Measurements from ENCODE around the gene BUD31. TPM values are rescaled to one million over a fixed set of nuclear protein-coding genes. Genes with fewer than 3 reads are reported as not detected.

The BUD31 gene
- total RNA-seq, 6 donors from 2014 or later = 48.8 to 85.7 (median 63.8) TPM

GRCh38 chr7:99455874-99456273 lies 47.1 kb downstream of the BUD31 start:
- no peaks in the 10 kb centered on the region for H3K27me3 ChIP-seq
- no peaks in the 10 kb centered on the region for H3K9me3 ChIP-seq
- ATAC-seq (ENCODE audit: low FRiP score in 2 of 2) = no peak
- peaks cover 0 to under 1% (median 0%) of the 10 kb centered on the region in 4 donors for H3K4me1 ChIP-seq
- WGBS, 2 donors = 85 to 95% methylated on average over 7 to 9 of the region's 9 CpGs
- peaks cover 14 to 91% (median 79%) of the 10 kb centered on the region in 4 donors for H3K36me3 ChIP-seq
- no peak for DNase-seq
- no peak for TF ChIP-seq POLR2A (IDR thresholded peaks at IDR 0.05)
- TF ChIP-seq CTCF (IDR thresholded peaks at IDR 0.05) = no peak
- TF ChIP-seq EP300 (IDR thresholded peaks at IDR 0.05) = no peak
- no peak for TF ChIP-seq POLR2AphosphoS5 (IDR thresholded peaks at IDR 0.05)
- no peak overlapping the region for H3K4me3 ChIP-seq
- H3K27ac ChIP-seq = no peak overlapping the region

GRCh38 chr7:99456288-99456687 lies 47.5 kb downstream of the BUD31 start:
- 74 to 81% methylated on average over 11 to 13 of the region's 13 CpGs for WGBS, 2 donors
- DNase-seq (no peak), ATAC-seq (ENCODE audit: low FRiP score in 2 of 2) (no peak)
- Histone ChIP-seq H3K36me3 (peaks cover 13 to 87% (median 75%) of the 10 kb centered on the region in 4 donors), H3K9me3 (no peaks in the 10 kb centered on the region), H3K4me1 (peaks cover 0 to 4% (median 0%) of the 10 kb centered on the region in 4 donors), H3K27me3 (no peaks in the 10 kb centered on the region), H3K4me3 (no peak overlapping the region), H3K27ac (no peak overlapping the region)
- TF ChIP-seq CTCF (IDR thresholded peaks at IDR 0.05) (no peak), POLR2AphosphoS5 (IDR thresholded peaks at IDR 0.05) (no peak), POLR2A (IDR thresholded peaks at IDR 0.05) (no peak), EP300 (IDR thresholded peaks at IDR 0.05) (no peak)

DNA sequence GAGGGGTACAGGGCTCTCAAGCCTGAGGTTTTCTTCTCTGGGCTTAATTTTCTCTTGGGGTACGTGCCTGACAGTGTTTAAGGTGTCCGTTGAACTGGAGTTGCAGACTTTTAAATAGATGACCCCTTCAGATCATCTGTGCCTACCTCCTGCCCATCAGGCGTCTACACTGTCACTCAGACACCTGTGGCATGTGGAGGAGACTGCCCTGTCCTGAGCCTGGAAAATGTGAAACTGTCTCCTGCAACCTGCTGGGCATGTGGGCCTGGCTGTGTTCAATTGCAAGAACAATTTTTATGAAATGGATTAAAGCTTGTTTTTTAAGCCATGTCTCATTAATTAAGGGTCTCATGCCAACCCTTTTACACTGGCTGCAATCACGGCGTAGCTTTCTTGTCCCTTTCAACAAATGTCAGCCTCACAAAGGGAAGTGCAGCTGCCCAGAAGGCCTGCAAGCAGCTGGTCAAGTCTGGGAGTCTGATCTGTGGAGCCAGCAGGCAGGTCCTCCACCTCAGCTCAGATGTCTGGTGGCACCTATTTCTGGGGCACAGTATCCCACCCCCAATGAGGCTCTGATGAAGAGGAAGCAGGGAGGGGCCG lies 48.4 kb downstream of the BUD31 start:
- Histone ChIP-seq H3K27me3 (no peaks in the 10 kb centered on the region), H3K36me3 (peaks cover 13 to 79% (median 69%) of the 10 kb centered on the region in 4 donors), H3K9me3 (no peaks in the 10 kb centered on the region), H3K4me3 (no peak overlapping the region), H3K4me1 (peaks cover 0 to 11% (median 0%) of the 10 kb centered on the region in 4 donors), H3K27ac (no peak overlapping the region)
- ATAC-seq (ENCODE audit: low FRiP score in 2 of 2) = no peak
- 86 to 87% methylated on average over 3 to 6 of the region's 6 CpGs for WGBS, 2 donors
- no peak for DNase-seq
- TF ChIP-seq CTCF (IDR thresholded peaks at IDR 0.05) (no peak), POLR2A (IDR thresholded peaks at IDR 0.05) (no peak), EP300 (IDR thresholded peaks at IDR 0.05) (no peak), POLR2AphosphoS5 (IDR thresholded peaks at IDR 0.05) (no peak)

DNA sequence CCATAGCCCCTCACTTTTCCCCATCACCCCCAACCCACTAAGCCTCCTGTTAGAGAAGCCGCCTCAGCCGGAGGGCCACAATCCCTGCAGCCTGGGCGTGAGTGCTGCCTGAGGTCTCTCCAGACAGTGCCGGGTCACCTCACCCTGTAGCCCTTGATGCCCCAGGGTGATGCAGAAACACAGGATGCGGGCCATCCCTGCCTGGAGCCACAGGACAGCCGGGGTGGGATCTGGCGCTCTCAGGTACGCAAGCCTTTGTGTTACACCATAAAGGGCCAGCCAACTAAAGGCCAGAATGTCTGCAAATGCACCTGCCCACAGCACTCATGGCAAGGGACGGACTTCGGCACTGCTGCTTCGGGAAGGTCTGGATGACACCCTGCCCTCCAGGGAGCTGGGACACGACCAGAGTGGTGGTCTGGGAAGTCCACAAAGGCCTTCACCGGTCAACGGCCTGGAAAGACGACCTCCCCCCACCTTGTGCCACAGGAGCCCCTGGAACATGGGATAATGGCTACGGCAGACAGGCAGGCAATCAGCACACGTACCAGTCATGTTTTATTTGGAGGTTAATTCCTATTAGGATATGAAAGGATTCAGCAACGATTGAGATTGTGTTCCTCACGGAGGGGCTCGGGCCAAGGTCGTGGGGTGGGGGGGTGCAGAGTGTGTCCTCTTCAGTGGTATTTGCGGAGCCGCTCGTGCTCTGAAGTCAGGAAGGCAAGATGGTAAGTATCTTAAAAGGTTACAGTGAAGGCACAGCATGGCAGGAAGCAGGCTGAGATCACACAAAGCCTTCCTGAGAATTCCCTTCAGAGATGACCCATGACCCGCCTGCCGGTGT lies 49.1 kb downstream of the BUD31 start:
- peaks cover 13 to 77% (median 62%) of the 10 kb centered on the region in 4 donors for H3K36me3 ChIP-seq
- WGBS, 2 donors = 87 to 91% methylated on average over 19 to 26 of the region's 26 CpGs
- H3K4me1 ChIP-seq = peaks cover 0 to 18% (median 0%) of the 10 kb centered on the region in 4 donors
- H3K27ac ChIP-seq = no peak overlapping the region
- ATAC-seq (ENCODE audit: low FRiP score in 2 of 2) (peak in 1 of 2 donors; percentile 9), DNase-seq (no peak)
- TF ChIP-seq EP300 (IDR thresholded peaks at IDR 0.05) = no peak
- H3K27me3 ChIP-seq = no peaks in the 10 kb centered on the region
- H3K4me3 ChIP-seq = no peak overlapping the region
- H3K9me3 ChIP-seq = no peaks in the 10 kb centered on the region

- Histone ChIP-seq H3K36me3 (peaks cover 13 to 72% (median 58%) of the 10 kb centered on the region in 4 donors), H3K9me3 (no peaks in the 10 kb centered on the region), H3K27me3 (no peaks in the 10 kb centered on the region), H3K4me3 (no peak overlapping the region), H3K4me1 (peaks cover under 1 to 30% (median 9%) of the 10 kb centered on the region in 4 donors), H3K27ac (no peak overlapping the region)
- TF ChIP-seq CTCF (IDR thresholded peaks at IDR 0.05) (no peak), EP300 (IDR thresholded peaks at IDR 0.05) (no peak), POLR2A (IDR thresholded peaks at IDR 0.05) (no peak), POLR2AphosphoS5 (IDR thresholded peaks at IDR 0.05) (no peak)
- DNase-seq = no peak
- whole genome bisulfite sequencing, 2 donors = 95 to 96% methylated on average over 8 of the region's 8 CpGs
- no peak for ATAC-seq (ENCODE audit: low FRiP score in 2 of 2)
Observed at GRCh38 chr7:99459087-99459486, 50.3 kb downstream of the BUD31 start.
